Posterior cingulate gyrus (tissue), 11 donors: ENCODE data around the gene ALPL.

Source experiments
- DNase-seq, 10 donors: peaks; one replicate each; pipeline versions ENCODE4 v3.0.0 to v3.0.0-alpha.2; 2020 to 2021; ENCODE audit warnings: mixed read lengths in 3 of 10
- intact Hi-C: fragments of 100-400 bp; cut with DNase I; formaldehyde crosslinking; loops from one replicate; pipeline ENCODE4 v1.15.1; 2023

ALPL gene

GRCh38 chr1:21572735-21573277 lies 63.6 kb downstream of the ALPL start:
- peak in 2 of 10 donors; percentile 41 to 66 for DNase-seq
- intact Hi-C loops, result no loop called here

DNA sequence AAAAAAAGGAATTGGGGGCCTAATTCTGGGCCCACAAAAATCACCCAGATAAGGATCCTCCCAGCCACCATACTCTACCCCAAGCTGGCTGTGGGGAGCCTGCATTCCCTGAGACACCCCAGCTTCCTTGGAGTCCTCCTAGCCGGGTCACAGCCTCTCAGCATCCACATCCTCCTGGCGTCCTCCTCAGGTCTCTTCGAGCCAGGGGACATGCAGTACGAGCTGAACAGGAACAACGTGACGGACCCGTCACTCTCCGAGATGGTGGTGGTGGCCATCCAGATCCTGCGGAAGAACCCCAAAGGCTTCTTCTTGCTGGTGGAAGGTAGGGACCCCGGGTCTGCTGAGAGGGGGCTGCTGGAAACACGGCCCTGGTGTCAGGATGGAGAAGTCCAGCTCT lies 64.3 kb downstream of the ALPL start:
- DNase-seq, result peak in 3 of 10 donors; percentile 26 to 64 (median 62)
- intact Hi-C loops, result no loop called here

DNA sequence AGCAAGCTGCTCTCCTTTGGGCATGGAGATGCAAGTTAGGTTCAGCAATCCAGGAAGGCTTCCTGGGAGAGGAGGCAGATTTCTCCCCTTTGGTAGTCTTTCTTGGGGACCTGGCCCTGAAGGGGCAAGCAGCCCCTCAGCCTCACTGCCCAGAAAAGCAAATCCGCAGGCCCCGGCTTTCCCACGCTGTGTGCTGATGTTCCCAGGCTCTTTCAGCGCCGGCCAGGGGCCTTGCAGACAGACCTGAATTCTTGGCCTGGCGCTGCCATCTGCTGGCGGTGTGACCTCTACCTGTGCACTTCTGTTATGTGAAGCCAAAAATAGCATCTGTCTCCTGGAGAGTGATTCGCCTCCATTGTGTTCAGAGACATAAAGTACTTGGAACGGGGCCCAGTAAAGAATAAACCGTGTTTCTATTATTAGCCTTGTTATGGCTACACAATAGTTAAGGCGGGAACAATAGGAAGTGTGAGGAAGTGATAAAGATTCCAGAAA lies 64.8 kb downstream of the ALPL start:
- intact Hi-C loops, result no loop called here
- peak in 9 of 10 donors; percentile 36 to 93 (median 69) for DNase-seq

DNA sequence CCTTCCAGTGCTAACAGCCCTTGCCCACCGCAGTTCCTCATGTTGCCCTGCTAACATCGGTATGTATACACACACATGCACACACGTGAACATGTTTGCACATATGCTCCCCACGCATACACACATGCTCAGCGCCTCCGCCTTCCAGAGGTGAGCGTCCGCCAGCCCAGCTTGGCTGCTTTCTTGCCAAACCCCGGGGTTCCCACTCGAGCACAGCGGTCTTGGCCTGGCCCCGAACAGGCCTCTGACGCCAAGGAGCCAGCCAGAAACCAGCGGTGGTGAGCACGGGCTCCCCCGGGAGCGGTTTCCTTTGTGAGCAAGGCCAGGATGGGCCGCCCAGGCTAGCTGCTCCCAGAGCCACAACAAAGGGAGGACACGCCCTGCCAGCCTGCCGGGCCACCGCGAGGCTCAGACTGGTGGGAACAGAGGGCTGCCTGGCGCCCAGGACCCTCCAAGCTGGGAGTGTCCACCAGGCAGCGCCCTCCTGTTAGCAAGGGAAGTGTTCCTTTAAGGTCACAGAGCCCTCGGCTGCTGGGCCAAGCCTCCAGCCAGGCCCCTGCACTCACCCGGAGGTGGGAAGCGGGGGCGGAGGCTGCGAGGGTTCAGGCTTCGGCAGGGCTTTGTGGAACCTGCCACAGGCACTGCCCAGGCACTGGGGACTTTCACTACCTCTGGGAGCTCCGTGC lies 65.4 kb downstream of the ALPL start:
- intact Hi-C loops, result no loop called here
- peak in 3 of 10 donors; percentile 62 to 70 (median 70) for DNase-seq

- DNase-seq, result peak in 2 of 10 donors; percentile 61 to 79
- intact Hi-C loops, result no loop called here
Measured at GRCh38 chr1:21575351-21575942, 66.2 kb downstream of the ALPL start.

GRCh38 chr1:21576031-21576797 lies 67.0 kb downstream of the ALPL start:
- peak in 1 of 10 donors; percentile 50 for DNase-seq
- intact Hi-C loops, result no loop called here

GRCh38 chr1:21576798-21577187 lies 67.6 kb downstream of the ALPL start:
- DNase-seq, result no peak
- intact Hi-C loops, result no loop called here

DNA sequence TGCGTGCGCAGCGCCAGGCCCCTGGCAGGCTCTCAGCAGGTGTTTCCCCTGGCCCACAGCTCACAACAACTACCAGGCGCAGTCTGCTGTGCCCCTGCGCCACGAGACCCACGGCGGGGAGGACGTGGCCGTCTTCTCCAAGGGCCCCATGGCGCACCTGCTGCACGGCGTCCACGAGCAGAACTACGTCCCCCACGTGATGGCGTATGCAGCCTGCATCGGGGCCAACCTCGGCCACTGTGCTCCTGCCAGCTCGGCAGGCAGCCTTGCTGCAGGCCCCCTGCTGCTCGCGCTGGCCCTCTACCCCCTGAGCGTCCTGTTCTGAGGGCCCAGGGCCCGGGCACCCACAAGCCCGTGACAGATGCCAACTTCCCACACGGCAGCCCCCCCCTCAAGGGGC lies 68.1 kb downstream of the ALPL start:
- intact Hi-C loops, result no loop called here
- no peak for DNase-seq

GRCh38 chr1:21577933-21578332 lies 68.7 kb downstream of the ALPL start:
- intact Hi-C loops, result no loop called here
- DNase-seq, result no peak

- intact Hi-C loops, result no loop called here
- no peak for DNase-seq
Measured at GRCh38 chr1:21579791-21580190, 70.6 kb downstream of the ALPL start.

DNA sequence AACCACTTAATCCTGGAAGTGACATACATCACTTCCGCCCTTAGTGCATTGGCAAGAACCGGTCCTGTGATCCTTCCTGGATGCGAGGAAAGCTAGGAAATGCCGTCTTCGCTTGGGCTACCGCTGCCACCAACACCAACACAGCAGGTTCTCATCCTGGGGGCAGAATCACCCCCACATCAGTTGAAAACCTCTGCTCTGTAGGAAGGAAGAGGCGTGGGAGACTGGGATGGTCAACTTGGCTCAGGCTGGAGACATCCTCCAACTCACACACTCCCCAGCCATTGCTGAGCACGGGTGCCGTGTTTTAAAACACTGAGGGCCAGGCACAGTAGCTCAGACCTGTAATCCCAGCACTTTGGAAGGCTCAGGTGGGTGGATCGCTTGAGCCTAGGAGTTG lies 74.9 kb downstream of the ALPL start:
- intact Hi-C loops, result no loop called here
- DNase-seq, result no peak

GRCh38 chr1:21585037-21585436 lies 75.8 kb downstream of the ALPL start:
- no peak for DNase-seq
- intact Hi-C loops, result no loop called here

DNA sequence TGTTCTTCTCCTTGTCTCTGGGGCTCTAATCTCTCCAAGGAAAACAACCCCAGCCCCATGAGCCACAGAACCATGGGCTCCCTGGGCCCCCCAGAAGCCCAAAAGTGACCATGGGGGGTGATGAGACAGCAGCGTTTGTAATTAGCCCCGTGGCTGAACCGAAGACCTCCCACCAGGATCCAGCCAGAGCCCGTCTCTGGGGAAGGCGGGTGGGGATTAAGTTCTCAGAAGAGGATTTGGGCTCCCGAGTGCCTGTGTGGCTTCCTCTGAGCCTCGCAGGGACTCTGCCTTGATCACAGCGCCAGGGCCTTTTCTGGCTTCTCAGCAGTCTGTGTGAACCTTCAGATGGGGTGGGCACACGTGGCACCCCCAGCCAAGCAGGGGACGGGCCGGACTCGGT lies 77.0 kb downstream of the ALPL start:
- DNase-seq, result no peak
- intact Hi-C loops, result no loop called here

DNA sequence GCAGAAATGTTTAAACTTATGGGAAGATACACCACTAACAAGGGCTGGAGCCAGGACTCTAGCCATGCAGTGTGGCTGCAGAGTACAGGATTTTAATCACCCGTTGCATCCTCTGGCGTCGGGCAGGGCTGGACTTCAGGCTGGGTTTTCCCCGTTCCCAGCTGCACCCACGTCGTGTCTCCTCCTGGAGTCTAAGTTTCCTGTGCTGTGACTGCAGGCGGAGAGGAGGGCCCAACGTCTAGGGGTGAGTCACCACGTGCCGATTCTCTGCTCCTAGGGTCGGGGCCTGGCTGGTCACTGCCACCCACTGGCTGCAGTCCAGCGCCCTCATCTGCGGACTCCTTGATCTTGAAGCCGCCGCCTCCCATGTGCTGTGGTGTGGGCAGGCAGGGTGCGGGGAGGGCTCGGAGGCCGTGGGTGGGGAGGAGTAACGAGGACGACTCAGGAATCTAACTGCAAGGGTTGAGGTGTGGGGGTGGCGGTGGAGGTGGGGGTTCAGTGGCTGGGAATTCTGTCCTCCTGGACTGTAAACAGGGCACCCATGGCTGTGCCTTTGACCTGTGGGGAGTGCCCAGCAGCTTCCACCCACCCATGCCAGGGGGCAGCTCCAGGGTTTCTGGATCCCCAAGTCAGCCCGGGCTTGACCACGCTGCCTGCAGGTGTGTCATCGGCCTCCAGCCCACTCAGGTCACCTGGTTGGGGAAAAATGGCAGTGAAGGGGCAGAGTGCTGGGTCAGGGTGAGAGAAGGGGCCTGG lies 77.8 kb downstream of the ALPL start:
- no peak for DNase-seq
- intact Hi-C loops, result no loop called here

DNA sequence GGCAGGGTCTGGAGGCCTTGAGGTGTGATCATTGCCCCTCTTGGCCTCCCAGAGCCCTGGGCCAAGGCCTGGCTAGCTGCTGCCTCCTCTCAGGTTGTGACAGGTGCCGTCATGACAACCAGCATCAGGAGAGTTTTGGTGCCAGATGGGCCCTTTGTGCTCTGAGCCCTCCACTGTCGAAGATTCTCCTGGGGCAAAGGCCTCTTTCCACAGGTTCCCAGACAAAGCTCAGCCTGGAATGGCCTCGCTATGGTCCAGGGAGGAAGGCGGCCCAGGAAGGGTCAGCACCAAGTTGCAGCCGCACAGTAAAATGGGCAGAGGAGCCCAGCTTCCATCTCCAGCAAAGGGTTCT lies 78.4 kb downstream of the ALPL start:
- intact Hi-C loops, result no loop called here
- DNase-seq, result no peak

- DNase-seq, result no peak
- intact Hi-C loops, result loop anchor here (5.0 kb wide), 1 partner anchor 82 kb away; the partner anchor contains the start of gene ALPL
Measured at GRCh38 chr1:21589618-21590017, 80.4 kb downstream of the ALPL start.

- intact Hi-C loops, result loop anchor here (5.0 kb wide), 1 partner anchor 83 kb away; the partner anchor contains the start of gene ALPL
- peak in 1 of 10 donors; percentile 46 for DNase-seq
Measured at GRCh38 chr1:21590126-21590880, 81.1 kb downstream of the ALPL start.

DNA sequence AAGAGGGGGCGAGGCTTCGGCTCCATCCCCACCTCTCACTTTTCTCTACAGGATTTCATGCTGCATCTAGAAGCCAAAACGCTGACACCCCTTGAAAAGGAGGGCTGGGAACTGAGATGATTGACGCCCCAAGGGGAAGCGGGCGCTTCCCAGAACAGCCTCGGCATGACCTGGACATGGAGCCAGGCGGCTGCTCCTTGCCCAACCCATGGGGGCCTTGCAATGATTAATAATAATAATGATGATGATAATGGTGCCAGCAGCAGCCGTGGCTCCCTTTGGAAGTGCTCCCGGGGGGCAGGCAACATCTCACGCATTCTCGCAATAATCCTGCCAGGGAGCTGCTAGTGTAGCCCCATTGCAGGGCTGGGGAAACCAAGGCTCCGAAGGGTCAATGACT lies 81.7 kb downstream of the ALPL start:
- DNase-seq, result no peak
- intact Hi-C loops, result loop anchor here (5.0 kb wide), 1 partner anchor 84 kb away; the partner anchor contains the start of gene ALPL

GRCh38 chr1:21592086-21592865 lies 83.1 kb downstream of the ALPL start:
- intact Hi-C loops, result loop anchor here (5.0 kb wide), 1 partner anchor 85 kb away; the partner anchor contains the start of gene ALPL
- DNase-seq, result no peak
